HUES64 (cell line): ENCODE data around the gene AMIGO1.
A peak's percentile ranks its signal among the peaks of the same experiment; 100 is the strongest.

Experiments
- H3K27ac ChIP-seq: 2 replicates; pipeline ENCODE4 v1.7.0; 2013; ENCODE audit warnings: low read depth, low read length, inconsistent platforms
- H3K27me3 ChIP-seq: 2 replicates; pipeline ENCODE4 v1.6.1; 2013; ENCODE audit warnings: mild to moderate bottlenecking, low read length; ENCODE audit not compliant: insufficient read depth
- H3K36me3 ChIP-seq: 2 replicates; pipeline ENCODE4 v1.6.1; 2013; ENCODE audit warnings: mild to moderate bottlenecking, low read length; ENCODE audit not compliant: insufficient read depth
- H3K4me1 ChIP-seq: 2 replicates; pipeline ENCODE4 v1.6.1; 2013; ENCODE audit warnings: mild to moderate bottlenecking, low read length, moderate library complexity; ENCODE audit not compliant: insufficient read depth
- H3K4me3 ChIP-seq: 2 replicates; pipeline ENCODE4 v1.5.1; 2013; ENCODE audit warnings: mild to moderate bottlenecking, low read length, moderate library complexity
- H3K9ac ChIP-seq: 2 replicates; pipeline ENCODE4 v1.6.1; 2013; ENCODE audit warnings: mild to moderate bottlenecking, low read depth, low read length
- H3K9me3 ChIP-seq: 2 replicates; pipeline ENCODE4 v1.6.1; 2013; ENCODE audit warnings: low read depth, low read length; ENCODE audit not compliant: insufficient read depth
- WGBS: fragments of 150-250, 120-280 bp; methylation state at CpG from one replicate; pipeline ENCODE4 v1.1.7; 2013; ENCODE audit warnings: missing lambda C conversion rate; 5-methylcytosine and 5-hydroxymethylcytosine counted together

AMIGO1 gene

GRCh38 chr1:109514846-109515245 lies 5.3 kb upstream of the AMIGO1 start:
- H3K27ac ChIP-seq = no peak overlapping the region
- no peaks in the 10 kb centered on the region for H3K4me1 ChIP-seq
- H3K27me3 ChIP-seq = peaks cover 23% of the 10 kb centered on the region
- 87% methylated on average over 3 of the region's 3 CpGs for WGBS
- H3K36me3 ChIP-seq = no peaks in the 10 kb centered on the region
- no peak overlapping the region for H3K9ac ChIP-seq
- H3K9me3 ChIP-seq = no peaks in the 10 kb centered on the region
- no peak overlapping the region for H3K4me3 ChIP-seq

GRCh38 chr1:109513110-109513710 lies 3.7 kb upstream of the AMIGO1 start:
- H3K27ac ChIP-seq = no peak overlapping the region
- no peaks in the 10 kb centered on the region for H3K4me1 ChIP-seq
- peaks cover 37% of the 10 kb centered on the region for H3K27me3 ChIP-seq
- no peak overlapping the region for H3K9ac ChIP-seq
- no peaks in the 10 kb centered on the region for H3K36me3 ChIP-seq
- H3K9me3 ChIP-seq = no peaks in the 10 kb centered on the region
- WGBS = 96% methylated on average over 1 of the region's 2 CpGs
- no peak overlapping the region for H3K4me3 ChIP-seq

- Histone ChIP-seq H3K4me1 (no peaks in the 10 kb centered on the region), H3K36me3 (no peaks in the 10 kb centered on the region), H3K27ac (no peak overlapping the region), H3K9me3 (no peaks in the 10 kb centered on the region), H3K9ac (no peak overlapping the region; the same call in 1 of the 2 replicates), H3K27me3 (peaks cover 48% of the 10 kb centered on the region), H3K4me3 (peak overlapping the region; percentile 75)
- 68% methylated on average over 7 of the region's 7 CpGs for WGBS
These were observed 703 bp downstream of the AMIGO1 start for GRCh38 chr1:109508873-109509175.

GRCh38 chr1:109508001-109508872 lies 1.3 kb downstream of the AMIGO1 start:
- H3K27me3 ChIP-seq = peaks cover 48% of the 10 kb centered on the region
- H3K36me3 ChIP-seq = no peaks in the 10 kb centered on the region
- H3K9ac ChIP-seq = no peak overlapping the region
- 91% methylated on average over 25 of the region's 25 CpGs for WGBS
- H3K4me1 ChIP-seq = no peaks in the 10 kb centered on the region
- no peak overlapping the region for H3K27ac ChIP-seq
- H3K4me3 ChIP-seq = no peak overlapping the region
- no peaks in the 10 kb centered on the region for H3K9me3 ChIP-seq

GRCh38 chr1:109504974-109505373 lies 4.6 kb downstream of the AMIGO1 start:
- no peaks in the 10 kb centered on the region for H3K9me3 ChIP-seq
- H3K9ac ChIP-seq = no peak overlapping the region
- no peaks in the 10 kb centered on the region for H3K4me1 ChIP-seq
- H3K27ac ChIP-seq = no peak overlapping the region
- 90% methylated on average over 1 of the region's 1 CpG for WGBS
- H3K36me3 ChIP-seq = no peaks in the 10 kb centered on the region
- H3K27me3 ChIP-seq = peaks cover 27% of the 10 kb centered on the region
- no peak overlapping the region for H3K4me3 ChIP-seq

GRCh38 chr1:109503935-109504334 lies 5.6 kb downstream of the AMIGO1 start:
- Histone ChIP-seq H3K27ac (no peak overlapping the region), H3K27me3 (peaks cover 19% of the 10 kb centered on the region), H3K9ac (no peak overlapping the region), H3K4me3 (no peak overlapping the region), H3K36me3 (no peaks in the 10 kb centered on the region), H3K4me1 (0 out of 2 replicates have a peak, but pooled peaks cover 3% of the 10 kb centered on the region), H3K9me3 (no peaks in the 10 kb centered on the region)
- 94% methylated on average over 5 of the region's 5 CpGs for WGBS

DNA sequence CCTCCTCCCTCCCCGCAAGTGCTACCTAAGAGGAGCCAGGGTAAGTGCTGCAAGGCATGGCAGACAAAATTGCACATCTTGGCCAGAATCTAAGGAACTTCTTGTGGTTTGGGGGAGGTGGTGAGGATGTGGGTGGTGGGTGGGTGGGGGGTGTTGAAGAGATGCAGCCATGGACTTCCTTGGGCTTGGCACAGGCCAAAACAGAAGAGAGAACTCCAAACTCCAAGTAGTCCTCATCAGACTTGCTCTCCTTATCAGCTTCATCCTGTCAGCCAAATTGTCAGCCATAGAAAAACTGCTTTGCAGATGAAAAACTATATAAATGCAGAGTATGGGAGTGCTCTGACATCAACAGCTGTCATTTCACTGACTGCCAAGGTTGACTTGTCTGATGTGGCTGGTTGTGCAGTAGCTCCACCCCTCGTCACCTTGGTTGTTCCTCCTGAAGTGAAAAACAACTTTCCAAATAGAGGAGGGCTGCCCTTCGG lies 7.1 kb downstream of the AMIGO1 start:
- Histone ChIP-seq H3K4me3 (no peak overlapping the region), H3K9ac (no peak overlapping the region), H3K9me3 (no peaks in the 10 kb centered on the region), H3K27ac (no peak overlapping the region), H3K36me3 (no peaks in the 10 kb centered on the region), H3K4me1 (peaks cover 11% of the 10 kb centered on the region; the same call in 1 of the 2 replicates), H3K27me3 (0 out of 2 replicates have a peak, but pooled peaks cover 3% of the 10 kb centered on the region)
- WGBS = 85% methylated on average over 3 of the region's 3 CpGs

- 83% methylated on average over 5 of the region's 5 CpGs for WGBS
- H3K27me3 ChIP-seq = no peaks in the 10 kb centered on the region
- H3K4me3 ChIP-seq = no peak overlapping the region
- 0 out of 2 replicates have a peak, but pooled peaks cover 4% of the 10 kb centered on the region for H3K36me3 ChIP-seq
- no peak overlapping the region for H3K27ac ChIP-seq
- peaks cover 12% of the 10 kb centered on the region; the same call in 1 of the 2 replicates for H3K4me1 ChIP-seq
- no peaks in the 10 kb centered on the region for H3K9me3 ChIP-seq
- H3K9ac ChIP-seq = no peak overlapping the region
These were observed 7.7 kb downstream of the AMIGO1 start for GRCh38 chr1:109501644-109502363.

DNA sequence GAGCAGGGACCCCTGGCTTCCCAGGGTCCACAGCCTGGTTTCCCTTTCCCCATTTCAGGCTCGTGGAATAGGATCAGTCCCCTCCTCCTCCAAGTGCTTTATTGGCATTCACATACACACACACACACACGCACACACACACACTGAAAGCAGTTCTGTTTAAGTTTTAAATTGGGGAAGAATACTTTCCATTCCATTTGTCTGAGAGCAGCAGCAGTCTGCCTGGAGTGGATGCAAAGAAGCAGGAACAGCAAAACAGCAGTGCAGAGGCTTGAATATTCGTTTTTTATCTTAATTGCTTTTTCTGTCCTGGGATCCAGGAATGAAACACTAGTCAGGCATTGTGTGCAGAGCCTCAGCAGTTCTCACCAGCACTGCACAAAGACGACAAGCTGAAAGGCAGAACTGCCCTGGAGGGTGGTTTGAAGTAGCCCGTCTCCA lies 8.6 kb downstream of the AMIGO1 start:
- H3K9ac ChIP-seq = no peak overlapping the region
- peaks cover 12% of the 10 kb centered on the region; the same call in 1 of the 2 replicates for H3K4me1 ChIP-seq
- 75% methylated on average over 4 of the region's 5 CpGs for WGBS
- no peaks in the 10 kb centered on the region for H3K9me3 ChIP-seq
- H3K36me3 ChIP-seq = peaks cover 8% of the 10 kb centered on the region; the same call in 1 of the 2 replicates
- no peak overlapping the region for H3K4me3 ChIP-seq
- no peaks in the 10 kb centered on the region for H3K27me3 ChIP-seq
- H3K27ac ChIP-seq = no peak overlapping the region

DNA sequence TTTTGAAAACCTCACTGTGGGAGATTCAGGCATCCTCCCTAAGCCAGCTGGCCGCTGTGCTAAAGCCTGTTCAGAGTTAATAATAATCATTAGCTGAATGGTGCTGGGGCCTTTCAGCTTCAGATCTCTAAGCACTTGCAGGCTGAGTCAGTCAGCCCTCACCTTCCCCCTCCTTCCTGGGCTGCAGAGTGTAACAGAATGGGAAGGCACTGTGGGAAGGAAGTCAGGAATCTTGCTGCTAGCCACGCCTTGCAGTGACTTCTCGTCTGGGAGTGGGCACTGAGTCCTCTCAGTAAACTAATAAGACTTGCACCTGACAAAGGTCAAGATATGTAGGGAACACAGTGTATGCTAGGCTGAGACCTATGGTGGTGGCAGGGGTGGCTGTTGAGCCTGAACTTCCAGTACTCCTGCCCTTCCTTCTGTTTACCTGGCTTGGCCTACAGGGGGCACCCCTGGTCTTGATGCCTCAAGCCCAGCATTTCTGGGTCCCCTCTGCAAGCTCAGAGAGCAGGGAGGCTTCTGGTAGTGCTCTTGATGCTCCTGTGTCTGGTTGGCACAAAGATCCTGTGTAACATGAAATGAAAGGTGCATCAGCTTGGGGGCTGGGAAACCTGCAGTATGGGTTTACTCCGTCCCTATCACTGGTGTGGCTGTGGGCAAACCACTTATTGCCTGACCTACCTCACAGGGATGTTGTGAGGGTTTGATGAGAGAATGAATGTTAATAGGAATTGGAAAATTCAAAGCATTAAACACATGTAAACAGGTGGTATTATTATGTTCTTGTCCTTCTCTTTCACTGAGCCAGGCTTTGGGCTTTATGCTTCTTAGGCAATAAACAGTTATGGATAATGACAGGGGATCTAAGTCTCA lies 9.6 kb downstream of the AMIGO1 start:
- H3K36me3 ChIP-seq = peaks cover 8% of the 10 kb centered on the region; the same call in 1 of the 2 replicates
- peaks cover 12% of the 10 kb centered on the region; the same call in 1 of the 2 replicates for H3K4me1 ChIP-seq
- H3K4me3 ChIP-seq = no peak overlapping the region
- no peaks in the 10 kb centered on the region for H3K9me3 ChIP-seq
- H3K27ac ChIP-seq = no peak overlapping the region
- 80% methylated on average over 4 of the region's 4 CpGs for WGBS
- H3K27me3 ChIP-seq = no peaks in the 10 kb centered on the region
- no peak overlapping the region for H3K9ac ChIP-seq
